Measurements from ENCODE around the gene TPK1.
A peak's percentile ranks its signal among the peaks of the same experiment; 100 is the strongest.

Gene TPK1

DNA sequence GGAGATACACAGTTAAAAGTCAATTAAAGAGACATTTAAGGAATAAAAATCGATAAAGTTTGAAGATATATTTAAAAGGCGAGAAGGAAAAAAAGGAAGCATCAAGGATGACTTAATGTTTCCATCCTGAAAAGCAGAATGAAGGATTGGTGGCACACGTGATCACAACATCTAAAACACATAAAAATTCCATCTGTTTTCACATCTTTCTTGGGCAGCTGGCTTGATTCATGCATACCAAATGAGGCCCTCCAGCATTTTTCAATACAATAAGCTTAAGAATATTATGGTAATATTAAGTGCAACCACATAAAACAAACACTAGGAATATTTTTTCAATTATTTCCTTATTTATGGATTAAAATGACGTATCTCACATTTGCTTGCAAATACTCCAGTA, 112.6 kb downstream of the TPK1 start:
- no peak for DNase-seq (ENCODE audit: low read depth)

DNA sequence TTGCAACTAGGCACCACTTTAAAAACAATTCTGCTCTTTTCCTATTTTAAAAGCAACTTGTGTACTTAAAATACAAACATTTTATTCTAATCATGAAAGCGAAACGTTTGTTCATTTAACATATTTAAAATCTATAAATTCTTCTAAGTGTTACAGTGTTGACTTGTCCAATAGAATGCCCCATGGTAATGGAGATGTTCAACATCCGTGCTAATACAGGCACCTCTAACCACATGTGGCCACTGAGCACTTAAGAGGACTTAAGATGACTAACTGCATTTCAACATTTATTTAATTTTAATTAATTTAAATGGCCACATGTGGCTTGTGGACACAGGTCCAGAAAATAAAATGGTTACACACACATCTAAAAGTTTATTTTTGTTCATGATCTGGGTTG, 115.1 kb downstream of the TPK1 start:
- no peak for DNase-seq (ENCODE audit: low read depth)

DNA sequence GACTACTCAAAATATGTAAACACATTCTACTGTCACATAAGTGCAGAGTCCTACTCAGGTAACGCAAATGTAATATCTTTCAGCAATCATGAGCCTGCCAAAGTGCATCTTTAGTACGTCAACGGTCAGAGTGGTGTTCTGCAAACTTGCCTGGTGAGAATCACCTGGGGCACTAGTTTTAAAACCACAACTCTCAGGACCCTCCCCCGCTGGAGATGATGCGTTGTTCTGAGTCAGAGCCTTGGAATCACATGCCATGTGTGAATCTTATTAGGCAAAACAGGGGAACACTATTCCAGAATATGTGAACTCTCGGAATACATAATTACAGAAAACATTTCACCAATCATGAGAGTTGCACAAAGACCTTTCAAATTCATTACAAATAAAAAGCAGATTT, 115.7 kb downstream of the TPK1 start:
- DNase-seq (ENCODE audit: low read depth): peak; percentile 38

DNA sequence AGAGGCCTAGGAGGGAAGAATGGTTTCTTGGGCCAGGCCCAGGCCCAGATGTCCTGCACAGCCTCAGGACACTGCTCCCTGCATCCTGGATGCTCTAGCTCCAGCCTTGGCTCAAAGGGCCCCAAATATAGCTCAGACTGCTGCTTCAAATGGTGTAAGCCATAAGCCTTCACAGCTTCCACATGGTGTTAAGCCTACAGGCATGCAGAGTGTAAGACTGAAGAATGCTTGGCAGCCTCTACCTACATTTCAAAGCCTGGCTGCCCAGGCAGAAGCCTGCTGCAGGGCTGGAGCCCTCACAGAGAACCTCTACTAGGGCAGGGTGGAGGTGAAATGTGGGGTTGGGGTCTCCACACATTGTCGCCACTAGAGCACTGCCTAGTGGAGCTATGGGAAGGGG, 118.1 kb downstream of the TPK1 start:
- DNase-seq (ENCODE audit: low read depth): no peak

DNA sequence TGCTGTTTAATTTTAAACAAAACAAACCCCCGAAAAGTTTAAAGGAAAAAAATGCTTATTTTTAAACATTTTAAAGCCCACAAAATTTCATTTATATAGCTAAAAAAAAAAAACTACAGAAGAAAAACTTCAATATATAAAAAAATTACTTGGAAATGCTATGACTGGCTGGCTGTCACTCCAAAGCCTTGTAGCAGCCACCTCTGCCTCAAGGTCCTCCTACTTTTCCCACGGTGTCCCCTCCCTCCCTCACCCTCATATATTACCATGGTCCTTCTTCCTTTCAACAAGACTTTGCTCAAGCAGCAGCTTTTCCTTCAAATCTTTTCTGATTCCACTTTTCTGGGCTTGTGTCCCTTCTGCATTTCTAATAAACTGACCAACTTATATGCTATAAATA, 122.0 kb downstream of the TPK1 start:
- no peak for DNase-seq (ENCODE audit: low read depth)

DNA sequence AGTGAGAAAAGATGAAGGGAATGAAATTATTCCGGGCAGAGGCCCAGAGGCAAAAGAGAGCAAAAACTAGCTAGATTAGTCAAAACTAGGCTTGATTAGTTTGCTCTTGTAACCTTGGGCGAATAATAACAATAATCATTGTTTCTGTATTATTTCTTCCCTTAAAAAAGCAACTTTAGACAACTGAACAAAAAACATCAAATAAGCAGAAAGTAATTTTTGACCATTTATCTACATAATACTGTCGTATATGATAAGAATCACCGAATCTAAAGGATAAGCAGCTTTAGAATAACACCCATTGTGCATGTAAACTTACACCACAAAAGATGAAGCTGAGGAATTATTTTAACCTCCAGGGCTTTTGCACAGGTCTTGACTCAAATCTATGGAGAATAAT, 125.1 kb downstream of the TPK1 start:
- no peak for DNase-seq (ENCODE audit: low read depth)

DNA sequence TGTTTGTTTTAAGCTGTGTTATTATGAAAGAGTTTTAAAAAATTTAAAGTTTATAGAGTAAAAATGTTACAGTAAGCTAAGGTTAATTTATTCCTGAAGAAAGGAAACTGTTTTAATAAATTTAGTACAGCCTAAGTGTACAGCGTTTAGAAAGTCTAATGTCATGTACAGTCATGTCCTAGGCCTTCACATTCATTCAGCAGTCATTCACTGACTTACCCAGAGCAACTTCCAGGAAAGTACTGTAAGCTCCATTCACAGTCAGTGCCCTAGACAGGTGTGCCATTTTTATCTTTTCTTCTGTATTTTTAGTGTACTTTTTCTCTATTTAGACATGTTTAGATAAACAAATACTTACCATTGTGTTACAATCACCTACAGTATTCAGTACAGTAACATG, 126.8 kb downstream of the TPK1 start:
- no peak for DNase-seq (ENCODE audit: low read depth)

DNA sequence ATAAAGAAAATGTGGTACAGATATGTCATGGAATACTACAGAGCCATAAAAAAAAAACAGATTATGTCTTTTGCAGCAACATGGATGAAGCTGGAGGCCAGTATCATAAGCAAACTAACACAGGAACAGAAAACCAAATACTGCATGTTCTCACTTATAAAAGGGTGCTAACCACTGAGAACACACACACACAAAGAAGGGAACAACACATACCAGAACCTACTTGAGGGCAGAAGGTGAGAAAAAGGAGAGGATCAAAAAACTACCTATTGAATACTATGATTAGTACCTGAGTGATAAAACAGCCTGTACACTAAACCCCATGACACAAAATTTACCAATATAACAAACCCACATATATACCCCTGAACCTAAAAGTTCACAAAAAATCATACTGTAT, 144.6 kb downstream of the TPK1 start:
- DNase-seq (ENCODE audit: low read depth): no peak

DNA sequence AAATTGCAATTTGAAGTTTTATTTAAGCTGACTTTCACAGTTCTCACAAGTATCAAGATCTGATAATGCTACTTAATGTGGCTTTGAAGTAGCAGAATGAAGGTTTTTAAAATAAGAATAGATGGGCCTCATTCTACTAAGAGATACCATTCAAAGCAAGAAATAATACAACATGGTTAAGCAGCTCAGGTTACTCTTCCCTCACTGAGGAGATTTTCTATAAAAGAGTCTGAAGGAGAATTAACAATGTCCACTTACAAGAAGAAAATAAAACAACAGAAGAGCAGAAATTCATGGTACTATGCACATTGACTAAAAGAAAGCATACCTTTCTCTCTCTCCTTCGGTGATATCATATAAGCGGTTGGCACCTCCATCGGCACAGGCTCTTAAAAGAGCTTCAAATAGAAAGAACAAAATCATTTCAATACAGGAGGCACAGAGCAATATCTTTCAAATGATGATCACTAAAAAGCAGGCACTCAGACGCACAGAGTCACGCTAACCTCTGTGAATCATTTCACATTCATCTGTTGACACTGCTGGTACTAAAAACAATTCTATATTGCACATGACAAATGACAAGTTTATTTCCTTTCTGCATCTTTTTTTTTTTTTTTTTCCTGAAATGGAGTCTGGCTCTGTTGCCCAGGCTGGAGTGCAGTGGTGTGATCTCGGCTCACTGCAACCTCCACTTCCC, 153.1 kb downstream of the TPK1 start:
- DNase-seq (ENCODE audit: low read depth): no peak

DNA sequence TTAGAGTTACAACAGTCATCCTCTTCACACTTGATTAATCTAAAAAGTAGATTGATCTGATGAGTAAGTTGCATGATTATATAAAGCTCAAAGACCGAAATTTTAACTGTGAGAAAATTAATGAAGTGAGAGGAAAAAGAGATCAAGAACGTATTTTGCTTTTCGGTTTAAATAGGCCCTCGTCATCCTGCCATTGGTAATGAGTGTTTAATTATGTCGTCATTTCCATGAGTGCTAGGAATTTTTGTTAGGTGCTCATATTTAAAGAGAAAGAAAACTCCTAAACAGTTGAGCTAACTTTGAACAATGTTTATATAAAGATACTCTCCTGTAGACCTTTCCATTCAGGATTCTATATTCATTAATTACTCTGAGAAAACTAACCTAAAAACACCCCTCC, 159.4 kb downstream of the TPK1 start:
- DNase-seq (ENCODE audit: low read depth): no peak

DNA sequence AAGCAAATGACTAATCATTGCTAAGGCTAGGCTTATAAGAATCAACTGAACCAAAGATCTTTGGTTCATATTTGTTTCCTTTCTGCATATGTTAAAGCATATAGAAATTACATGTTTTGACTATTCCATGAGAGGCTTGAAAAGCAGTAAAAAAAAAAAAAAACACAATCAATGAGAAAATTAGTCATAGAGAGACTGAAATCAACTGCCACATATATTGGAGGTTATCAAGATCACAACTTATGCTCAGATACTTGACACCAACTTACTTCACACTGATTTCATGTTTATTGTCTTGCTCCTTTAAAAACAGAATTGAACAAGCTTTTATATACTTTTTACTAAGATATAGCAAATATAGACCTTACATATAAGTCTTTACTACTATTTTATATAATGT, 161.3 kb downstream of the TPK1 start:
- no peak for DNase-seq (ENCODE audit: low read depth)

DNA sequence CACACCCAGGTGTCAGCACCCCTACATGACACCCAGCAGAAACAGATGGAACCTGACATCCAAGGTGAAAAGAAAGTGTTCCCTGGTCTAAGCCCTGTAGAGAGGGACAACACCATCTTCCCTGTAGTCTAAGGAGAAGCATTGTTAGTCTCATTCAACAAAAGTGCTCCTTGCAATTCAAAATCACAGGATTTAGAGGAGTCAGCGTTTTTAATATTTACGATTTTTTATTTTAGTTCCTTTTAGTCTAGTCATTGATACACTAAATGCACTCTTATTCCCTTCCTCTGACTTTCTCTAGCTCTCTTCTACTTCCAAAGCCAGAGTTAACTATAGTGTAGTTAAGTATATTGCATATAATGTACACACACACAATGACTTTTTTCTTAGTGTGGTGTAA, 163.0 kb downstream of the TPK1 start:
- no peak for DNase-seq (ENCODE audit: low read depth)

DNA sequence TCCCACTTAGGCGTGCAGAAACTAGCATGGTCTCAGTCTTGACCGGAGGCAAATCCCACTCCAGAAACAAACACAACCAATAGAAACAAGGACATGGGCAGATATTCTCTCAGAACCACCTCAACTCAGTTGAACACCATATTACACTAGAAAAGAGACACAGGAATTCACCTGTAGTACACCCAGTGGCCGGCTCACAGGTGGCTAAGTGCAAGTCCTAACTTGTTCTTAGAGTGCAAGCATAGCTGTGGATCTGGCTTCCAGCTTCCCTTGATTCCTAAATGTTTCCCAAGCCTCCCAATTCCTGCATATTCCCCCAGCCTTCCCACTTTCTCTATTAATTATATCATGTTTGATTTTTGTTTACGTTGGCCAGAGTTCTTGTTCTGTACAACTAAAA, 164.4 kb downstream of the TPK1 start:
- no peak for DNase-seq (ENCODE audit: low read depth)

DNA sequence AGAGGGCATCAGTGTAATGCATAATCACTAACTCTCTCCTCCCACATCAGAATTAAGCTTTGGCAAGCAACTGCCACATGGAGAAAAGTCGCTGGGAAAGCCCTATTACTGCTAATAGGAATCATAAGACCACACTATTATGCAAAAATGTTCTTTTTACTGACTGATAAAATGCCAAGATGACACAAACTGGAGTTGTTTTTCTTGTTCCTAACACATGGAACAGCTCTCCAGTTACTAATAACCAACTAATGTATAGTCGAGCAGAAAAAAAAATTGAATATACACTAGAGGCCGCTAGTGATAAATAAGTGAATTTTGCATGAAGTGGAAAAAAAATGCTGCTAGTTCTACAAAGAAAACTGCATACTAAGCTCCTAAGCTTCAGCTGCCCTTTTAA, 165.6 kb downstream of the TPK1 start:
- peak; percentile 23 for DNase-seq (ENCODE audit: low read depth)

DNA sequence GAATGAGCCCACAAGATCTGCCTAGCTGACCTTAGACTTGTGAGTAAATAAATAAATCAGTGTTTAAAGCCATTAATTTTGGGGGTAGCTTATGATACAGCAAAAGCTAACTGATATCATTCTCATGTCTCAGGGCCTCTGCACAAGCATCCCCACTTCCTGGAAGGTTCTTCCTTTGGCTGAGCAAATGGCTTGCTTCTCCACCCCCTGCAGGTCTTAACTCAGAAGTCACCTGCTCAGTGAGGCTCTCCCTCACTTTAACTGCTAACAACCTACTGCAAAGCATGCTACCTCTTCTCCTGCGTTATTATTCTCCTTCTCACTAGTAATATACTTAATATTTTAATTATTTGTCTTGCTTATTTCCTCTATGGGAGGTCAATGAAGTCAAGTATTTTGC, 167.3 kb downstream of the TPK1 start:
- no peak for DNase-seq (ENCODE audit: low read depth)

DNA sequence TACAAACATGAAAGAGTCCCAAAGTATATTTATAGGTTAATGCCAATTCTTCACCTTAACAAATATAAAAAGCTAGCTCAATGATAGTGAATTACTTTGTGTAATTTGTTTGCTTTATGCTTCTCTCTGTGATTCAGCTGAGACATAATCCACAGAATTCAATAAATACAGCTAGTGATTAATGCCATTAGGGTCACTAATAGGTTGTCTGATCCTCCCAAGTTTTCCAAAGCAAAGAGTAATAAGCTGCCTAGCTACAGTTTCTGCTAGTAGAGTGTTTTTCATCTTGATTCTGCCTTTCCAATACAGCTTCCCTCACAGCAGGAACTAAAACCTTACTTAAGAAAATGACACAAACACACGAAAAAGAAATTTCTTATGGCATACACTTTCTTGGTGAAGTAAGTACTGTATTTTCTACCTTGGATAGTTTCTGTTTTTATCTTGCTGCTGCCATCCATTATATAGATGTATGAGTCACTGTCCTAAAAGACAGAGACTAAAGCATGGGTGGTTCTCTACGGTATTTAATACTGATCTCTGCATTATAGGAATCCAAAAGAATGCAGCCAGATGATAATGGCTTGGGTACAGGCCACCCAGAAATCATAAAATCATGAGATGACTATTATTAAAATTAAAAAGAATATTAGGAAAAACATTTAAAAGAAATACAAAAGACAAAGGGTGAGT, 170.0 kb downstream of the TPK1 start:
- DNase-seq (ENCODE audit: low read depth): no peak

DNA sequence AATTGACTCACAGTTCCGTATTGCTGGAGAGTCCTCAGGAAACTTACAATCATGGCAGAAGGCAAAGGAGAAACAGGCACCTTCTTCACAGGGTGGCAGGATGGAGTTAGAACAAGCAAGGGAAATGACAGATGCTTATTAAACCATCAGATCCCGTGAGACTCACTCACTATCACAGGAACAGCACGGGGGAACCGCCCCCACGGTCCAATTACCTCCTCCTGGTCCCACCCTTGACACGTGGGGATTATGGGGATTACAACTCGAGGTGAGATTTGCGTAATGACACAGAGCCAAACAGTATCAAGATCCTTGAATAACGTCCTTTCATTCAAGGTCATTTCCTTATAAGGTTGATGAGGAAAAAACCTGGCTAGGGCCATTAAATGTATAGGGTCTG, 176.6 kb downstream of the TPK1 start:
- DNase-seq (ENCODE audit: low read depth): no peak

DNA sequence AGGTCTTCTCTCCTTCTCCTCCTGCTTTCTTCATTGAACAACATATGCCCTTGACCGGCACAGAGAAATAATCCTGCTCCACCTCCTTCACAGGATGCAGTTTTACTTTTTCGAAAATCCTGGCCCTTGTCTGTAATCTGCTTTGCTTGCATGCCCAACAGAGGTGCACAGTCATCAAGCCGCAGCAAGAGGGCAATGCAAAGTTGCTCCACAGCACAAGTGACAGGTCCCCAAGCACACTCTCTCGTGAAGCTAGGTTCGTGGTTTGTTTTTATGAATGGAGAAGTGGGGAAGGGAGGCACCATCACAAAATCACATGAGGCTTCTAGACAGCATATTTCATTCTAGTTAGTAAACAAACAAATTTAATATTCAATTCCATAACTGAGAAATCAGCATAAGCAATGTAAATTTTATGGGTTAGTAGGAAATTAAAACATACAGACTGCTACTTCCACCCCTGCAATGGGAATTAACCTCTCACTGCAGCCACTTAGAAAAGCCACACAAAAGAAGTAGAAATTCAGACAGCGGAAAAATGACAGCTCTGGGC, 178.8 kb downstream of the TPK1 start:
- DNase-seq (ENCODE audit: low read depth): no peak

DNA sequence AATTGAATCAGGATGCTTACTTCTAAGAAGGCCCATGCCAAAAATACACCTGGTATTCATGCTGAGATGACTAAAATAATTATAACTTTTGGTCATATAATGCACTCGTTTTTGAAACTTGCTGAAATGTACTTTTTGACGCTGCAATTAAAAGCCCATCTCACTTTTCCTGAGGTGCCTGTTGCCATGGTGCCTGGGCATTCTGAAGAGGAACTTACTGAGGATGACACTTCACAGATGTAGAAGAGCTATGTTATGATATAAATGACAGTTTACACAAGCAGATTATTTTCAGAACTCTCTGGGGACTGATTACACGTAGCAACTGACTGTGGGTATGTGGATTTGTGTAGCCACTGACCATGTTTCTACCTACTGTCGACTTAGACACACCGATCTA, 182.4 kb downstream of the TPK1 start:
- no peak for DNase-seq (ENCODE audit: low read depth)

DNA sequence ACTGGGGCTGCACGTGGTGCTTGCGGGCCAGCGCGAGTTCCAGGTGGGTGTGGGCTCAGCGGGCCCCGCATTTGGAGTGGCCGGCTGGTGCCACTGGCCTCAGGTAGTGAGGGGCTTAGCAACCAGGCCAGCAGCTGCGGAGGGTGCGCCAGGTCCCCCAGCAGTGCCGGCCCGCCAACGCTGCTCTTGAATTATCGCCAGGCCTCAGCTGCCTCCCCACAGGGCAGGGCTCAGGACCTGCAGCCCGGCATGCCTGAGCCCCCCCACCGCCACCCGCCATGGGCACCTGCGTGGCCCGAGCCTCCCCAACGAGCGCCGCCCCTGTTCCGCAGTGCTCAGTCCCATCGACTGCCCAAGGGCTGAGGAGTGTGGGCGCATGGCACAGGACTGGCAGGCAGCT, 185.4 kb downstream of the TPK1 start:
- no peak for DNase-seq (ENCODE audit: low read depth)

DNA sequence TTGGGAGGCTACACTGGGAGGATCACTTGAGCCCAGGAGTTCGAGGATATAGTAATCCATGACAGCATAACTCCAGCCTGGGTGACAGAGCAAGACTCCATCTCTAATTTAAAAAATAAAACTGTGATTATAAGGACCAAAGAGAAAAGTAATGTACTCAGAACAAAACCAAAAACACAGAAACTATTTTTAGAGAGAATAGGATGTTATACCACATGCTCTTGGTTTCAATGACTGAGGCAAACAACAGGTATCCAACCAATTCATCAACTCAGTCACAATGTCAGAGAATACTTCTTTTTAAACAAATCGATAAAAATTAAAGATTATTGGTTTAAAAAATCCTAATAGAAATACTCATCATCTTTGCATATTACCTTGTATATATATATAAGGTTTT, 186.7 kb downstream of the TPK1 start:
- DNase-seq (ENCODE audit: low read depth): no peak

DNA sequence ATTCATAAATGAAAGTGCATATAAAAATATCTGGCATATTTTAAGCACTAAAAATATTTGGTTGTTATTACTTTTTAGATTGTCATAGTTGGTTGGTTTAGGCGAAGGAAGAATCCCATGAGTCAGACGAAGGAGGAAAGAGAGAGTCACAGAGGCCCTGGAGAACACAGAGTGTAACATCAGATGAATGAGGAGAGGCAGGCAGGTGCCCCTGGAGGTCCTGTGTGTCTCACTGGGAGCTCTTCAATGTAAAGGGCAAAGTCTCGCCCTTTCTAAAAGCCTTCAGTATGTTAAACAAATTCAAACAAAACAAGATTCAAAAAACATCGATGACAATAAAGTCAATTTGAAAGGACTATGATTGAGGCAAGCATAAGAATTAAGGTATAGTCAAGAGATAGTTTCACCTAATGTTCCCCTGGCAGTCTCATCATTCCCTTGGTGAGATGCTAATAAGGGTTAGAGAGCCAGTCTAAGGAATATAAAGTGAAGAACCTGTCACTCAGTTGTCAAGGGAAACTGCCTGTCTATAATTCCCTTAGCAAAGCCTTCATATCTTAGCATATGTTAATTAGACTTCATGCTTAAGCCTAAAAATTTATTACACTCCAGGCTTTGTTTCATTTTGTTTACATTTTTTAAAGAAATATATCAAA, 194.3 kb downstream of the TPK1 start:
- DNase-seq (ENCODE audit: low read depth): peak; percentile 2

DNA sequence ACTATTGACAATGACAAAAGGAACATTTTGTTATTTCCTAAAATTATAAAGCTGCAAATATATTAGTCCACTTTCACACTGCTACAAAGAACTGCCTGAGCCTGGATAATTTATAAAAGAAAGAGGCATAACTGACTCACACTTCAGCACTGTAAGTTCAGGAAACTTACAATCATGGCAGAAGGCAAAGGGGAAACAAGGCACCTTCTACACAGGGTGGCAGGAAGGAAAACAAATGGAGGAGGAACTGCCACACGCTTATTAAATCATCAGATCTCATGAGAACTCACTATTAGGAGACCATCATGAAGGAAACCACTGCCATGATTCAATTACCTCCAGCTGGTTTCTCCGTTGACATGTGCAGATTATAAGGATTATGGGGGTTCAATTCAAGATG, 203.1 kb downstream of the TPK1 start:
- no peak for DNase-seq (ENCODE audit: low read depth)

Measured in iris pigment epithelial cell (primary cell).